ENCODE measurements around the gene SSH2. TPM values are rescaled to one million over a fixed set of nuclear protein-coding genes. Genes with fewer than 3 reads are reported as not detected.

SSH2 gene
- total and polyA plus RNA-seq, 5 experiments from 2014 or later = 27.1 to 73.9 (median 32.6) TPM

DNA sequence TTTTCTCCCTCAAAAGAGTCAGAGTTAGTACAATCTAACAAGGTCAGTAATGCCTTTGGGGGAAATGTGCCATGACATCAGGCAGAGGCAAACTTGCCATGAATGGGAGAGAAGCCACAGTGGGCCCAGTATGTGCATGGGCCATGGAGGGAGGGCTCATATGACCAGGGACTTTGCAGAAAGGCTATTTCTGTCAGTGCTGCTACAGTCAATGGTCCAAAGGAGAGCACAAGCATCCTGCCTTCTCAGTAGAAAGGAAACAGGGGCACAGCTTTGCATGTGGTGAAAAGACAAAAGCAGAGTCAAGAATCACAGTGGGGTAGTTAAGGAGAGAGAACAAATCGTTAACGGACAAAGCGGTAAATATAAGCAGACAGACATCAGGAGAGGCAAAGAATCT is 296.1 kb downstream of the SSH2 start:
- no peaks in the 10 kb centered on the region for H3K9me3 Mint-ChIP-seq
- ATAC-seq (no peak), DNase-seq (no peak)
- peaks cover 0 to 82% (median 18%) of the 10 kb centered on the region in 3 donors for H3K36me3 Mint-ChIP-seq
- POLR2A ChIA-PET = interaction anchor here (0.5 to 1.3 kb wide), 2 partner anchors 11 to 134 kb away, joined by 3 to 5 read pairs; partner anchors contain the start of gene CORO6
- no peak overlapping the region for H3K4me3 Mint-ChIP-seq
- H3K27me3 Mint-ChIP-seq = no peaks in the 10 kb centered on the region
- H3K4me1 Mint-ChIP-seq = peaks cover 11 to 18% (median 12%) of the 10 kb centered on the region in 4 donors
- peak overlapping the region in 9 of 10 donors; percentile 0 to 74 (median 21) for H3K27ac Mint-ChIP-seq

DNA sequence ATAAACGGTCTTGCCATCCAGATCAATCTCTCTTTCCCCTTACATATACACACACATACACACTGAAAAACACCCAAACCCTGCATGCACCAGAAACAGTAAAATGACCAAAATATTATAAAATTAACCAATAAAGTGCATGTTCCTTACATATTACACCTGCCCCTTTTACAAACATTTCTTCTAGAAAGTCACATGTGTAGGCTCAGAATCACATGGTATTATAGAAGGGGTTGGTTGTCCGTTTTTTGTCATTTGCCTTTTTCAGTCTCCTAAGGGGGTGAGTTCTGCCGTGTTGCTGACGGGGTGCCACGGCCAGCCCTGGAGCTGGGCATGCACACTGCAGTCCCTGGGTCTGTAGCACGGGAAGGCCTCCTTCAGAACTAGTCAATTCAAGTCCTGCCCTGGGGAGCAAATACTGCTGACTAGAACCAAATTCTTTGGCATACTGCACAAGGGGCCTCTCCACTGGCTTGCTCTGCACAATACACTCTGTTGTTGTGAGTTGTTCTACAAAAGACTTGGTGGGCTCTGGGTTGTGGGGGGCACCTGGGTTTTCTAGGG is 299.3 kb downstream of the SSH2 start:
- POLR2A ChIA-PET = no interaction called here
- ATAC-seq = no peak
- H3K36me3 Mint-ChIP-seq = peaks cover 0 to 81% (median 11%) of the 10 kb centered on the region in 3 donors
- DNase-seq = no peak
- H3K9me3 Mint-ChIP-seq = no peaks in the 10 kb centered on the region
- H3K27ac Mint-ChIP-seq = peak overlapping the region in 8 of 10 donors; percentile 28 to 81 (median 64)
- H3K27me3 Mint-ChIP-seq = no peaks in the 10 kb centered on the region
- peak overlapping the region in 1 of 10 donors; percentile 56 for H3K4me3 Mint-ChIP-seq
- H3K4me1 Mint-ChIP-seq = peaks cover 17 to 27% (median 23%) of the 10 kb centered on the region in 4 donors

DNA sequence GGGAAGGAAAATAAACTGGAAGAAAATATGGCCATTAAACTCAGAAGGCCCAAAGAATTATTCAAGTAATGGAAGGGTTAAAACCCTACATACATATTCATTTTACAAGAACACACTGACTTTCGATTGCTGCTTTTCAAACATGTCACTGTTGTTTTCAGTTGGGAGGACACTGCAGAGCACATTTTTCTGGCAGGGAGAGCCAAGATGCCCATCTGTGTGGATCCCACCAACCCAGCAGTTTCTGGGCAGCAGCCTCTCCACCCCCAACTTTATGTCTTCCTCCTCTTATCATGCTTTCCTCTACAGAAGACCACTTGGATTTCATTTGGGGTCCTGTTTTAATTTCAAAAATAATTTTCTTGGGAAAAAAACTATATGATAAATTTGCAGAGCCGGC is 300.2 kb downstream of the SSH2 start:
- peaks cover 0 to 72% (median 8%) of the 10 kb centered on the region in 3 donors for H3K36me3 Mint-ChIP-seq
- no peaks in the 10 kb centered on the region for H3K27me3 Mint-ChIP-seq
- DNase-seq (no peak), ATAC-seq (no peak)
- no peaks in the 10 kb centered on the region for H3K9me3 Mint-ChIP-seq
- peaks cover 25 to 29% (median 26%) of the 10 kb centered on the region in 4 donors for H3K4me1 Mint-ChIP-seq
- POLR2A ChIA-PET = interaction anchor here (1.6 kb wide), 1 partner anchor 16 kb away, joined by 4 read pairs; no protein-coding TSS in a partner anchor
- peak overlapping the region in 1 of 10 donors; percentile 36 for H3K4me3 Mint-ChIP-seq
- H3K27ac Mint-ChIP-seq = peak overlapping the region in 5 of 10 donors; percentile 11 to 61 (median 31)

DNA sequence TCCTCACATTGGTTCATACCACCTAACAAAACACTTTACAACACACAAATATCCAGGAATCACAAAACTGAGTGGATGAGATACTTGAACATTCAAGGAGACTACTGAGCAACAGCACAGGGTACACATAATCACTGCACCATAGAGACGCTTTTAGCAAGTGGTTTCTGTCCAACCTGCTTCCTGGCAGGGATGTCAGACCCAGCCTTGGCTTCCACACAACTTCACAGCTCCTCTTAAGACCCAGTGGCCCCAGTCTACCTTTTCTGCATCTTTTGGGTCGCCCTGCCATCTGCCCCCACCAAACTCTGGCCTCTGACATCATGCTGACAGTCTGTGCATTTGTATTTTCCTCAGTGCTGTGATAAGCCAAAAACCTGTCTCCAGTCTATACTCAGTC is 301.4 kb downstream of the SSH2 start:
- Mint-ChIP-seq H3K36me3 (peaks cover 0 to 63% (median 6%) of the 10 kb centered on the region in 3 donors), H3K4me3 (no peak overlapping the region), H3K27ac (peak overlapping the region in 9 of 10 donors; percentile 61 to 89 (median 69)), H3K4me1 (peaks cover 27 to 35% (median 31%) of the 10 kb centered on the region in 4 donors), H3K27me3 (no peaks in the 10 kb centered on the region), H3K9me3 (no peaks in the 10 kb centered on the region)
- POLR2A ChIA-PET = interaction anchor here (1.2 to 1.6 kb wide), 2 partner anchors 10 to 15 kb away, joined by 3 to 4 read pairs; no protein-coding TSS in a partner anchor
- no peak for DNase-seq
- ATAC-seq = no peak

DNA sequence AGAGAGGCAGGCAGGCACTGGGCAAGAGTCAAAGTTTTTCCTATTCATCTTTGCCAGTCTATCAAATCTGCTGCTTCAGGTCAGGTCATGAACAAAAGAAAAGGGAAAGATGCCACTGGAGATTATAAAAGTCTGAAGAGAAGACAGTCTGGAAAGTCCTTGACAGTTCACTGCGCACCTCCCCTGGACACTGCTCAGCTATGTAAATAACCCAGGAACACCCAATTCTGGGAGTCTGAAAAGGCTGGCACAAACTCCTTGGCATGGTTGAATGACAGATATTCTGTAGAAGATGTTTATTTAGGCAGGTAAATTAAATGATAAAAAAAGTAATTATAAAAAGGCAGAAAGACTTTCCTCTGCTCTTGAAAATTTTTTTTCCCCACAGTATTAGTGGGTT is 302.1 kb downstream of the SSH2 start:
- no peak for DNase-seq
- Mint-ChIP-seq H3K27ac (peak overlapping the region in 9 of 10 donors; percentile 8 to 82 (median 66)), H3K9me3 (no peaks in the 10 kb centered on the region), H3K4me1 (peaks cover 31 to 42% (median 37%) of the 10 kb centered on the region in 4 donors), H3K36me3 (peaks cover 0 to 57% (median 6%) of the 10 kb centered on the region in 3 donors), H3K27me3 (no peaks in the 10 kb centered on the region), H3K4me3 (no peak overlapping the region)
- no peak for ATAC-seq
- POLR2A ChIA-PET = interaction anchor here (1.4 kb wide), 1 partner anchor 61 kb away, joined by 3 read pairs; the partner anchor contains the start of gene ABHD15

DNA sequence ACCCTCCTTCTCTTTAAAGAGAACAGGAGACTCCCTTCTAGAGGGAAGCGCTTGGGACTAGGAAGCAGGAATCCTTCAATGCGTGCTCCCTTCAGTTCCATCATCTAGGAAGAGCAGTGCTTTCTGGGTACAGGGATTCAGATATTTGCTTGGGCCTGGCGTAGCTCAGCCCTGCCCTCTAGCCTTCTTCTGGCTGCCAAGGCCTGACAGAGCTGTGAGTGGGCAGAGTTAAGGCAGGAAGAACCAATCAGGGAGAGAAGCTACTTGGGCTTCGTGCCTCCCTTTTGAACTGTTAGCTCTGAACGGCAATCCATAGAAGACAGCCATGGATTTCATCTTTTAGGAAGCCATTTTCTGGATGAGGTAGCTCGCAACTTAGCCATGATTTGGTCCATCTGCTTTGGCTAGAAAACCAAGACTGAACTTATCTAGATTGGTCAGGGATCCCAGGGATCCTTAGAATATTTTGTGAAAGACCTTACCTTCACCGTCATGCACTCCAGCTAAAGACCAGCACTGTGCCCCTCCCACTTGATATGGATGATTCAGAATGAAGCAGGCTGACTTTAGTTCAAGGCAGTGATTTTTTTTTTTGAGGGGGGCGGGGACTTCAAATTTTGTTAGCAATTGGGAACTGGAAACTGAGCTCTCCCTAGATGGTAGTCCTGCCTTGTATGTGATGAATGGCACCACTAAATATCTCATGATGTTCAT is 304.8 kb downstream of the SSH2 start:
- peaks cover 27 to 53% (median 51%) of the 10 kb centered on the region in 4 donors for H3K4me1 Mint-ChIP-seq
- DNase-seq (no peak), ATAC-seq (no peak)
- H3K27me3 Mint-ChIP-seq = no peaks in the 10 kb centered on the region
- H3K9me3 Mint-ChIP-seq = no peaks in the 10 kb centered on the region
- peak overlapping the region in 1 of 10 donors; percentile 10 for H3K4me3 Mint-ChIP-seq
- peaks cover 0 to 29% (median 0%) of the 10 kb centered on the region in 3 donors for H3K36me3 Mint-ChIP-seq
- H3K27ac Mint-ChIP-seq = peak overlapping the region; percentile 24 to 74 (median 60)
- POLR2A ChIA-PET = interaction anchor here (1.4 to 2.3 kb wide), 2 partner anchors 10 to 14 kb away, joined by 3 to 21 read pairs; no protein-coding TSS in a partner anchor

DNA sequence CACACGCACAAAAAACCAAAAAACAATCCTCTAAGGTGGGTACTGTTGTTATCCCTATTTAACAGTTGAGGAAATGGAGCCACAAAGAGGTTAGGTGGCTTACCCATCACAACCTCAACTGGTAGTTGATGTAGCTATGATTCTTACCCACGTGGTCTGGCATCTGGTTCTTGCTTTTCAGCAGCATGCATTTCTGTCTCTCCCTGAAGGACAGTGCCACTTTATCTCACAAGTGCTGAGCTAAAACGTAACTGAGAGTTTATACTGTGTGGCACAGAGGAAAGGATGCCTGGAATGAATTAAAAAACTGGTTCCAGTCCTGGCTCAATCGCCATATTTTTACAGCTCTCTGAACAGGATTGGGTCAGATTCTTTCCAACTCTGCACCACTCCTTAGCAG is 305.4 kb downstream of the SSH2 start:
- Mint-ChIP-seq H3K27me3 (no peaks in the 10 kb centered on the region), H3K4me1 (peaks cover 27 to 53% (median 50%) of the 10 kb centered on the region in 4 donors), H3K36me3 (peaks cover 0 to 23% (median 0%) of the 10 kb centered on the region in 3 donors), H3K4me3 (peak overlapping the region in 1 of 10 donors; percentile 14), H3K9me3 (no peaks in the 10 kb centered on the region), H3K27ac (peak overlapping the region in 7 of 10 donors; percentile 14 to 75 (median 60))
- POLR2A ChIA-PET = interaction anchor here (1.4 to 2.3 kb wide), 2 partner anchors 9 to 15 kb away, joined by 3 to 21 read pairs; no protein-coding TSS in a partner anchor
- DNase-seq (peak in 2 of 10 donors; percentile 22 to 28), ATAC-seq (peak in 1 of 2 donors; percentile 41)

DNA sequence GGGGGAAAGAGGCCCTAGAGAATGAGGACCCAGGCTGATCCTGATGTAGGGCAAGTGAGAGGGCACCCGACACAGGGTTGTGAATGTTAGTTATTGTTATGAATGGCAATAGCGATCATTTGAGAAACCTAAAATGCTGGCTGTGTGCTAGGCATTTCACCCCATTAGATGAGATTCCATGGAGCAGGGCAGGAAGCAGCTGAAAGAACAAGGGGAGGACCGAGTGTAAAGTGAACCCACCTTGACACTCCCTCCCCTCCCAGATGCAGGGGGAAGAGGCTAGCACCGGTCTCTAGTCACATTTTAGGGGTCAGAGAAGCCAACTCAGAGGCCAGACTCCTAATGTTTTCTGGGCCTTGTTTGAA is 306.8 kb downstream of the SSH2 start:
- H3K4me3 Mint-ChIP-seq = peak overlapping the region; percentile 50 to 87 (median 79)
- H3K4me1 Mint-ChIP-seq = peaks cover 21 to 47% (median 45%) of the 10 kb centered on the region in 4 donors
- POLR2A ChIA-PET = interaction anchor here (0.6 to 1.3 kb wide), 4 partner anchors 10 to 100 kb away, joined by 3 to 4 read pairs (median 3); no protein-coding TSS in a partner anchor
- no peaks in the 10 kb centered on the region for H3K27me3 Mint-ChIP-seq
- DNase-seq (no peak), ATAC-seq (peak; percentile 1 to 5)
- peak overlapping the region in 6 of 10 donors; percentile 43 to 82 (median 63) for H3K27ac Mint-ChIP-seq
- no peaks in the 10 kb centered on the region for H3K9me3 Mint-ChIP-seq
- H3K36me3 Mint-ChIP-seq = peaks cover 0 to 15% (median 0%) of the 10 kb centered on the region in 3 donors

DNA sequence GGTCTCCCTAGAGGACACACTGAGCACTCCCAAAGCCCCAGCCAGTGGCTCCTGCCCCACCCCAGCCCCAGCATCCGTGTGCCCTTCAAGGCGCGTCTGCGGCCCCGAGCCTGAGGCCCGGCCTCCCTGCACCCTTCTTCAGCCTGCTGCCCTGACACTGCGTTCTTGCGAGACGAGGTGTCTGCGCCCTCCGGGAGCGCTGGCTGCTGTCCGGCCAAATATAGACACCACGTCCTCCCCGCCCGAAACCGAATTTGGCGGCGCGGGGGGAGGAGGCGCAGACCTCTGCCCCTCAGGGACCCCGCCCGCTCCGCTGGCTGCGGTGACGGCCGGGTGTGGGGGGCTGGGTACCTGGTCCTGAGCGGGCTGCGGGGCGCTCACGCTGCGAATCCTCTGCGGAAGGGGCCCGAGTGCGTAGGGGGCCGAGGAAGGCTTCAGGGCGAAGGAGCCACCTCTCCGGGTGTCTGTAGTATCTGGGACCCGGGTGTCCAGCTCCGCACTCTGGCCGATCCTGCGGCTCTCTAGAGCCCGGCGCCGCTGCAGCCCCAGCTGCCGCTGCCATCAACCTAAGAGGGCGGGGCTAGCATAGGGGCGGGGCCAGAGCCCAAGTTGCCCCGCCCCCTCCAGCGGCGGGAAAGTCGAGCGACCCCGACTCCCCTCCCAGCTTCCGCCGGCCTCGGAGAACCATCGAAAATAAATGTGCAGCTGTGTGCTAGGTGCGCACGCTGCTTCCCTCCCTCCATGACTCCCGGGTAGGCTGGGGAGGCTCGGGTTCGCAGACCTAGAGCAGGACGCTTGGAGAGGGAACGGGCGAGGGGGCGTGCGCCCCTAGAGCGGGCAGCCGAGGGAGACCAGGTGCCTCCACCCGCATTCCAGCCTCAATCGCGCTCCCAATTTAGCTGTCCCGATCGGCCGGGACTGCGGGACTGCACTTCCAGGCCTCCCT is 307.4 kb downstream of the SSH2 start, which contains the start of gene CORO6:
Gene CORO6 (minus strand): TSS at position 576 of the 946 bp plus-strand sequence. CDS start 1,491 bp downstream, outside the sequence.
- peak; percentile 57 to 67 for ATAC-seq
- Mint-ChIP-seq H3K4me3 (peak within 1 kb of the TSS; percentile 55 to 87 (median 79)), H3K27ac (peak within 1 kb of the TSS; percentile 55 to 82 (median 70))

DNA sequence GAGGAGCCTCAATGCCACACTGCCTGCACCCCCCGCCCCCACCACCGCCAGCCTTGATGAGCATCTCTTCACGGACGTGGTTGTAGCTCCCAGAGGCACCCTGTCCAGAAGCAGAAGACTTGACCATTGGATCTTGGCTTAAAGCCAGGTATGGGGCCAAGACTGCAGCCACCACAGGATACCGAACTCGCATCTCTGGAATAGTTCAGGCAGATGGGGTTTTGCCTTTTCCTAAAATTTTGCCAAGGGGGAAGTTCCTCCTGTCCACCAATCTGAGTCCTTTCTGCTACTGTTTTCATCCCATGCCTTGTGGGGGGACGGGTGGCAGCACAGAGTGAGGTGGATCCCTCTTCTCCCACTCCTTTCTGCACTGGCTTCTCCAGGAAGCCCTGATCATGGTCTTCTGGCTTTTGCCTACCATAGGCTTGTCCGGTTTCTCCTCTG is 308.3 kb downstream of the SSH2 start:
- no peaks in the 10 kb centered on the region for H3K27me3 Mint-ChIP-seq
- no peak for DNase-seq
- H3K9me3 Mint-ChIP-seq = no peaks in the 10 kb centered on the region
- ATAC-seq = no peak
- H3K4me1 Mint-ChIP-seq = peaks cover 19 to 51% (median 48%) of the 10 kb centered on the region in 4 donors
- H3K36me3 Mint-ChIP-seq = peaks cover 0 to 9% (median 0%) of the 10 kb centered on the region in 3 donors
- peak overlapping the region; percentile 55 to 86 (median 76) for H3K4me3 Mint-ChIP-seq
- POLR2A ChIA-PET = interaction anchor here (1.1 kb wide), 1 partner anchor 54 kb away, joined by 5 read pairs; the partner anchor contains the start of gene ABHD15
- peak overlapping the region in 4 of 10 donors; percentile 7 to 40 (median 33) for H3K27ac Mint-ChIP-seq

More for the DNA sequence above, 307.4 kb downstream of the SSH2 start, which contains the start of gene CORO6:
- POLR2A ChIA-PET = interaction anchor here (0.5 to 1.3 kb wide), 8 partner anchors 11 to 405 kb away, joined by 3 to 5 read pairs (median 3); partner anchors contain the start of gene ABHD15
- H3K4me1 Mint-ChIP-seq = peaks cover 18 to 45% (median 44%) of the 10 kb centered on the region in 4 donors
- DNase-seq = peak; percentile 35 to 79 (median 68)
- peaks cover 0 to 11% (median 0%) of the 10 kb centered on the region in 3 donors for H3K36me3 Mint-ChIP-seq
- H3K9me3 Mint-ChIP-seq = no peaks in the 10 kb centered on the region
- no peaks in the 10 kb centered on the region for H3K27me3 Mint-ChIP-seq

All from naive thymus-derived CD8-positive, alpha-beta T cell (primary cell).